AG09319 (cell line): ENCODE measurements around the gene CREBBP.

Experiments used
- DNase-seq: peaks from one replicate; pipeline ENCODE4 v3.0.0-alpha.2; 2010; ENCODE audit warnings: low read depth; ENCODE audit errors: extremely low read depth
- CTCF ChIP-seq: IDR thresholded peaks from 2 replicates; pipeline ENCODE4 v1.5.1; 2011; ENCODE audit warnings: low read depth, mild to moderate bottlenecking, inconsistent platforms, low read length, moderate library complexity

The CREBBP gene

DNA sequence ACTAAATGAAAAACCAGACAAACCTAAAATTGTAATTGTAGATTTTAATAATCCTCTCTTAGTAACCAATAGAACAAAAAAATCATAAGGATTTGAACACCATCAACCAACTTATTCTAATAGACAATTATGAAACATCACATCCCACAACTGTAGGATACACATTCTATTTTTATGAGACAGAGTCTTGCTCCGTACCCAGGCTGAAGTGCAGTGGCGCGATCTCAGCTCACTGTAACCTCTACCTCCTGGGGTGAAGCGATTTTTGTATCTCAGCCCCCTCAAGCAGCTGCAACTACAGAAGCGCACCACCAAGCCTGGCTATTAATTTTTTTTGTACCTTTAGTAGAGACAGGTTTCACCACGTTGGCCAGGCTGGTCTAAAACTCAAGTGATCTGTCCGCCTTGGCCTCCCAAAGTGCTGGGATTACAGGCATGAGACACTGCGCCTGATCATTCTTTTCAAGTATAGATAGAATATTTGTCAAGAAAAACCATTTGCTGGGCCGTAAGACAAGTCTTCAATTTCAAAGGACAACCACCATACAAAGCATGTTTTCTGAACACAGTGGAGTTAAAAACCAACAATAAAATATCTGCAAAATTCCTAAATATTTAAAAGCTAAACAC, 49.8 kb downstream of the CREBBP start:
- TF ChIP-seq CTCF: no peak
- no peak for DNase-seq

- no peak for DNase-seq
- TF ChIP-seq CTCF: no peak
Observed at GRCh38 chr16:3829631-3830536, 50.6 kb downstream of the CREBBP start.

DNA sequence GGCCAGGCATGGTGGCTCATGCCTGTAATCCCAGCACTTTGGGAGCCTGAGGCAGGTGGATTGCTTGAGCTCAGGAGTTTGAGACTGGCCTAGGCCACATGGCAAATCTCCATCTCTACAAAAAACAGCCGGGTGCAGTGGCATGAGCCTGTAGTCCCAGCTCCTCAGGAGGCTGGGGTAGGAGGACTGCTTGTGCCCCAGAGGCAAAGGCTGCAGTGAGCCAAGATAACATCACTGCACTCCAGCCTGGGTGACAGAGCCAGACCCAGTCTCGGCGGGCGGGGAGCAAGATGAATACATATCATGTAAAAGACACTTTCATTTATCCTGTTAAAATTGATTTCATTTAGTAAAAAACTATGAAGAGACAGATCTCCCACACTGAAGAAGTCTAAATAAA, 54.6 kb downstream of the CREBBP start:
- no peak for TF ChIP-seq CTCF
- DNase-seq: no peak

- TF ChIP-seq CTCF: no peak
- no peak for DNase-seq
Observed at GRCh38 chr16:3825103-3825502, 55.4 kb downstream of the CREBBP start.

DNA sequence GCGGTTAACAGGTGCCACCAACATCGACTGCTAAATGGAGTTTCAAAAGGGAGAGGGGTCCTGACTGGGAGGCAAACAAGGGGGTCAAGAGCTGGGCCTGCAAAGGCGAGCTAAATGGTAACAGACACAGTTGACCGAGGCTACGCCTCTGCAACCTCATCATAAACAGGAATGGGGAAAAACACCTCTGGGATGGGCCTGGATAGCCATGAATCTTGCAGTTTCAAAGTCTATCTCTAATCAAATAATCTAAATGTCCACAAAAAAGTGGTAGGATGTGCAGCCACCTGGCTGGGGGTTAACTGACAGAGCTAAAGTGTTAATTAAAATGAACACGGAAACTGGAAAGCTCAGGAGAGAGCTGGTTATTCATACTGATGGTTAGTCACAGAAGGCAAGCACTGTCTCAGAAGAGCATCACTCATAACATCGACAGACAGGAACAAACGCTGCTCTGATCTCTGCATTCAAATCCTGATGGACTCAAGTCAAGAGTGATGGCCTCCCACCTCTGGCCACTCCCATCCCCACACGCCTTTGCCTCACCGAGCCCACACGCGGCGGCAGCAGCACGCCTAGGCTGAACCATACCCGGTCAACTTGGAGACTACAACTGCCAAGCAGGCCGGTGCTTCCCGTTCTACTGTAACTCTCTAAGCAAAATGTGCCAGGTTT, 56.3 kb downstream of the CREBBP start:
- DNase-seq: no peak
- no peak for TF ChIP-seq CTCF

DNA sequence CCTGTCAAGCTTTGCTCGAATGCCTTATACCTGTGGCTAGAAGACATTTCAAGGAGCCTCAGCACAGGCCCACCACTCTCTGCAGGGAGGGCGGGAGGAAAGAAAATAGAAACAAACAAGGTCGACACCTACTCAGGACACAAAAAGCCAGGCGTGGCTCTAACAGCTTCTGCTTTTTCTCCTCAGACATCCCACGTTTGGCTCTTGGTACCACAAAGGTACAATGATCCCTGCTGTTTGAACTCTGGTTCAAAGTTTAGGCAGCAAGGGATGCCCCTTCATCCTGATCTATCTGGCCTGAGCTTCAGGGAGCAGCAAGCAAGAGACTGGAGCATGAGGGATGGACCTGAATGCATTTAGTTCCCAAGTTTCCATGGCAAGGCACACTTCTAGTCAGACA, 57.1 kb downstream of the CREBBP start:
- no peak for TF ChIP-seq CTCF
- DNase-seq: no peak
